ENCODE measurements around the gene KRCC1. TPM values are rescaled to one million over a fixed set of nuclear protein-coding genes. Genes with fewer than 3 reads are reported as not detected.
A peak's percentile ranks its signal among the peaks of the same experiment; 100 is the strongest.

Gene KRCC1
- total RNA-seq, 4 donors from 2014 or later, result 29.4 to 44.6 (median 35.9) TPM

- Histone ChIP-seq H3K27me3 (no peaks in the 10 kb centered on the region), H3K36me3 (no peaks in the 10 kb centered on the region), H3K27ac (no peak overlapping the region), H3K9me3 (no peaks in the 10 kb centered on the region), H3K4me3 (replicated peaks in 1 of 3) (no peak overlapping the region), H3K4me1 (no peaks in the 10 kb centered on the region)
- WGBS, 2 donors, result 64 to 67% methylated on average over 4 of the region's 4 CpGs
- intact Hi-C loops (cut with DNase I), result no loop called here
- no peak for TF ChIP-seq CTCF (IDR thresholded peaks at IDR 0.05)
- TF ChIP-seq POLR2A (IDR thresholded peaks at IDR 0.05), result no peak
- no peak for DNase-seq
Observed at GRCh38 chr2:88066543-88066942, 11.0 kb upstream of the KRCC1 start.

- no peak for DNase-seq
- intact Hi-C loops (cut with DNase I), result loop anchor here (2.0 kb wide), 1 partner anchor 100 kb away; no protein-coding TSS in a partner anchor
- TF ChIP-seq CTCF (IDR thresholded peaks at IDR 0.05) (no peak), POLR2A (IDR thresholded peaks at IDR 0.05) (no peak)
Observed at GRCh38 chr2:88061295-88061694, 5.7 kb upstream of the KRCC1 start.

GRCh38 chr2:88060907-88061275 is 5.3 kb upstream of the KRCC1 start:
- Histone ChIP-seq H3K4me3 (replicated peaks in 1 of 3) (no peak overlapping the region), H3K36me3 (no peaks in the 10 kb centered on the region), H3K9me3 (no peaks in the 10 kb centered on the region), H3K4me1 (peaks cover 0 to 5% of the 10 kb centered on the region in 2 donors), H3K27me3 (no peaks in the 10 kb centered on the region), H3K27ac (no peak overlapping the region)
- 67 to 79% methylated on average over 2 of the region's 2 CpGs for WGBS, 2 donors
- DNase-seq, result no peak
- intact Hi-C loops (cut with DNase I), result loop anchor here (2.0 kb wide), 1 partner anchor 100 kb away; no protein-coding TSS in a partner anchor
- no peak for TF ChIP-seq CTCF (IDR thresholded peaks at IDR 0.05)
- TF ChIP-seq POLR2A (IDR thresholded peaks at IDR 0.05), result no peak

More at GRCh38 chr2:88061295-88061694, 5.7 kb upstream of the KRCC1 start:
- Histone ChIP-seq H3K4me3 (replicated peaks in 1 of 3) (no peak overlapping the region), H3K27me3 (no peaks in the 10 kb centered on the region), H3K36me3 (no peaks in the 10 kb centered on the region), H3K4me1 (peaks cover 0 to 1% of the 10 kb centered on the region in 2 donors), H3K27ac (no peak overlapping the region), H3K9me3 (no peaks in the 10 kb centered on the region)
- WGBS, 2 donors, result 87 to 97% methylated on average over 3 of the region's 3 CpGs

GRCh38 chr2:88059979-88060906 is 4.7 kb upstream of the KRCC1 start:
- no peak for TF ChIP-seq POLR2A (IDR thresholded peaks at IDR 0.05)
- TF ChIP-seq CTCF (IDR thresholded peaks at IDR 0.05), result peak; percentile 55 to 78 (median 62)
- Histone ChIP-seq H3K27me3 (no peaks in the 10 kb centered on the region), H3K4me3 (replicated peaks in 1 of 3) (no peak overlapping the region), H3K27ac (no peak overlapping the region), H3K36me3 (no peaks in the 10 kb centered on the region), H3K4me1 (peaks cover 0 to 6% of the 10 kb centered on the region in 2 donors), H3K9me3 (no peaks in the 10 kb centered on the region)
- intact Hi-C loops (cut with DNase I), result loop anchor here (2.0 kb wide), 1 partner anchor 101 kb away; no protein-coding TSS in a partner anchor
- peak in 1 of 2 donors; percentile 11 for DNase-seq
- 45 to 59% methylated on average over 5 of the region's 5 CpGs for WGBS, 2 donors

GRCh38 chr2:88058191-88058590 is 2.6 kb upstream of the KRCC1 start:
- no peak overlapping the region for H3K27ac ChIP-seq
- no peak for DNase-seq
- intact Hi-C loops (cut with DNase I), result no loop called here
- WGBS, 2 donors, result 93 to 95% methylated on average over 5 of the region's 5 CpGs
- H3K36me3 ChIP-seq, result no peaks in the 10 kb centered on the region
- no peaks in the 10 kb centered on the region for H3K27me3 ChIP-seq
- no peak overlapping the region for H3K4me3 ChIP-seq (replicated peaks in 1 of 3)
- H3K4me1 ChIP-seq, result peaks cover 12 to 17% of the 10 kb centered on the region in 2 donors
- no peaks in the 10 kb centered on the region for H3K9me3 ChIP-seq
- TF ChIP-seq POLR2A (IDR thresholded peaks at IDR 0.05), result no peak
- no peak for TF ChIP-seq CTCF (IDR thresholded peaks at IDR 0.05)
